H1 (cell line): ENCODE results near the gene PSPC1. TPM values are rescaled to one million over a fixed set of nuclear protein-coding genes. Genes with fewer than 3 reads are reported as not detected.

Experiments
- CTCF ChIA-PET: fragments of 300-600 bp; sonication (Branson Sonifier 250); formaldehyde crosslinking; loops from one replicate; lab custom pipeline; 2021; ENCODE audit not compliant: partially characterized antibody; lab: Charles Lee
- POLR2A ChIA-PET: fragments of 300-600 bp; sonication (Branson Sonifier 250); formaldehyde crosslinking; loops from one replicate; lab custom pipeline; 2021; ENCODE audit warnings: inconsistent platforms; ENCODE audit not compliant: partially characterized antibody; lab: Charles Lee
- DNase-seq, 2 experiments: peaks; one replicate each; pipeline versions ENCODE4 v3.0.0 to v3.0.0-alpha.2; 2010 to 2022; ENCODE audit warnings: low spot score in 2 of 2, low read depth in 1 of 2, mixed read lengths in 1 of 2
- FAIRE-seq: peaks from 2 replicates; lab custom pipeline; 2011; peaks lifted over from hg19 to GRCh38; lab: Jason Lieb, UNC
- H2AFZ ChIP-seq: 2 replicates; pipeline ENCODE4 v1.8.1; 2012; ENCODE audit warnings: low read length, inconsistent platforms
- H2AK5ac ChIP-seq: 2 replicates; pipeline ENCODE4 v1.6.1; 2013; ENCODE audit warnings: low read depth, low read length
- H2BK120ac ChIP-seq: replicated peaks from 2 replicates; pipeline ENCODE3; 2013; ENCODE audit warnings: low read depth, low read length, inconsistent platforms
- H2BK12ac ChIP-seq: 2 replicates; pipeline ENCODE4 v1.6.1; 2013; ENCODE audit warnings: low read depth, low read length
- H2BK15ac ChIP-seq: 2 replicates; pipeline ENCODE4 v1.6.1; 2013; ENCODE audit warnings: low read length
- H2BK20ac ChIP-seq: 2 replicates; pipeline ENCODE4 v1.6.1; 2013; ENCODE audit warnings: low read length
- H2BK5ac ChIP-seq: 2 replicates; pipeline ENCODE4 v1.6.1; 2013; ENCODE audit warnings: low read depth, low read length
- H3K14ac ChIP-seq: 2 replicates; pipeline ENCODE4 v1.6.1; 2013; ENCODE audit warnings: inconsistent platforms; ENCODE audit not compliant: insufficient read length
- H3K18ac ChIP-seq: 2 replicates; pipeline ENCODE4 v1.6.1; 2013; ENCODE audit warnings: low read length; ENCODE audit errors: extremely low read depth
- H3K23ac ChIP-seq: 2 replicates; pipeline ENCODE4 v1.6.1; 2013; ENCODE audit warnings: inconsistent platforms; ENCODE audit not compliant: insufficient read length
- H3K23me2 ChIP-seq: 2 replicates; pipeline ENCODE4 v1.6.1; 2013; ENCODE audit warnings: low read depth, low read length
- H3K27ac ChIP-seq: 2 replicates; pipeline ENCODE4 v1.6.1; 2011; ENCODE audit warnings: low read depth, low read length, inconsistent platforms
- H3K27me3 ChIP-seq, 4 experiments: replicated peaks in 1 of 4; 1 replicate in 1 of 4; 2 replicates in 3 of 4; pipeline versions ENCODE4 v1.6.1 to v1.8.1; 2011 to 2013; ENCODE audit warnings: low read length in 3 of 4, mild to moderate bottlenecking in 3 of 4, inconsistent platforms in 2 of 4, mixed read lengths in 2 of 4, moderate library complexity in 1 of 4; ENCODE audit not compliant: control insufficient read depth in 3 of 4, insufficient read depth in 3 of 4; ENCODE audit errors: extremely low read depth in 1 of 4
- H3K36me3 ChIP-seq, 4 experiments: 2 replicates each; pipeline versions ENCODE4 v1.6.1 to v1.8.1; 2011 to 2013; ENCODE audit warnings: mild to moderate bottlenecking in 4 of 4, low read length in 3 of 4, moderate library complexity in 2 of 4, control low read depth in 1 of 4, inconsistent platforms in 1 of 4; ENCODE audit not compliant: insufficient read depth in 4 of 4, control insufficient read depth in 2 of 4
- H3K4ac ChIP-seq: replicated peaks from 2 replicates; pipeline ENCODE3; 2013; ENCODE audit warnings: low read length, low read depth, mixed read lengths, inconsistent platforms; ENCODE audit not compliant: insufficient read length
- H3K4me1 ChIP-seq, 4 experiments: replicated peaks in 1 of 4; 1 replicate in 1 of 4; 2 replicates in 3 of 4; pipeline versions ENCODE4 v1.6.1 to v1.8.1; 2011 to 2013; ENCODE audit warnings: low read length in 3 of 4, inconsistent platforms in 2 of 4, mixed read lengths in 1 of 4; ENCODE audit not compliant: insufficient read depth in 4 of 4, control insufficient read depth in 3 of 4
- H3K4me2 ChIP-seq, 2 experiments: 2 replicates each; pipeline versions ENCODE4 v1.6.1 to v1.8.1; 2011 to 2013; ENCODE audit warnings: low read depth in 2 of 2, low read length in 2 of 2, control low read depth in 1 of 2, inconsistent platforms in 1 of 2, mild to moderate bottlenecking in 1 of 2; ENCODE audit not compliant: insufficient read depth in 1 of 2
- H3K4me3 ChIP-seq, 4 experiments: fragments of 200-600, 300-600 bp in 1 of 4; sonication (generic), shearing (Covaris generic), sonication (Bioruptor Twin) in 1 of 4; 2 replicates each; pipeline versions ENCODE4 v1.5.1 to v1.8.1; 2011 to 2016; ENCODE audit warnings: low read length in 4 of 4, low read depth in 3 of 4, control low read depth in 2 of 4, inconsistent platforms in 2 of 4, mild to moderate bottlenecking in 2 of 4, mixed read lengths in 1 of 4, moderate library complexity in 1 of 4; ENCODE audit not compliant: insufficient read depth in 2 of 4; ENCODE audit errors: extremely low read depth in 1 of 4
- H3K56ac ChIP-seq: replicated peaks from 2 replicates; pipeline ENCODE3; 2013; ENCODE audit warnings: low read depth, mild to moderate bottlenecking, mixed read lengths, low read length, inconsistent platforms; ENCODE audit not compliant: insufficient read length
- H3K79me1 ChIP-seq: 2 replicates; pipeline ENCODE4 v1.6.1; 2013; ENCODE audit warnings: low read depth, low read length, control low read depth
- H3K79me2 ChIP-seq, 2 experiments: 2 replicates each; pipeline versions ENCODE4 v1.6.1 to v1.8.1; 2012 to 2013; ENCODE audit warnings: low read length in 2 of 2, mild to moderate bottlenecking in 2 of 2, inconsistent platforms in 1 of 2; ENCODE audit not compliant: insufficient read depth in 2 of 2, control insufficient read depth in 1 of 2
- H3K9ac ChIP-seq, 4 experiments: replicated peaks in 1 of 4; 1 replicate in 1 of 4; 2 replicates in 3 of 4; pipeline versions ENCODE4 v1.6.1 to v1.8.1; 2011 to 2013; ENCODE audit warnings: low read depth in 3 of 4, low read length in 3 of 4, control low read depth in 2 of 4, mild to moderate bottlenecking in 2 of 4, moderate library complexity in 2 of 4, inconsistent platforms in 1 of 4; ENCODE audit errors: extremely low read depth in 1 of 4
- H3K9me3 ChIP-seq, 2 experiments: 2 replicates each; pipeline versions ENCODE4 v1.6.1 to v1.8.1; 2012 to 2013; ENCODE audit warnings: mild to moderate bottlenecking in 2 of 2, moderate library complexity in 2 of 2, control low read depth in 1 of 2, inconsistent platforms in 1 of 2, low read depth in 1 of 2, low read length in 1 of 2, mixed read lengths in 1 of 2; ENCODE audit not compliant: insufficient read depth in 2 of 2
- H4K20me1 ChIP-seq, 2 experiments: replicated peaks in 1 of 2; 2 replicates each; pipeline versions ENCODE3 to v1.8.1; 2011 to 2013; ENCODE audit warnings: inconsistent platforms in 2 of 2, low read length in 2 of 2, mild to moderate bottlenecking in 1 of 2; ENCODE audit not compliant: insufficient read depth in 2 of 2, control insufficient read depth in 1 of 2
- H4K5ac ChIP-seq: 2 replicates; pipeline ENCODE4 v1.6.1; 2013; ENCODE audit warnings: low read length, low read depth, mixed read lengths, inconsistent platforms; ENCODE audit not compliant: insufficient read length
- H4K8ac ChIP-seq: 2 replicates; pipeline ENCODE4 v1.8.0; 2013; ENCODE audit warnings: mild to moderate bottlenecking, moderate library complexity, low read length, inconsistent platforms; ENCODE audit not compliant: insufficient read depth; ENCODE audit errors: extremely low read depth
- H4K91ac ChIP-seq: replicated peaks from 2 replicates; pipeline ENCODE3; 2013; ENCODE audit warnings: low read length, mixed read lengths, inconsistent platforms; ENCODE audit not compliant: insufficient read length
- ASH2L ChIP-seq: fragments of 200-600, 300-600 bp; sonication (generic); IDR thresholded peaks from one replicate; pipeline ENCODE4 v1.7.1; 2017; ENCODE audit warnings: low read length
- BRCA1 ChIP-seq: IDR thresholded peaks from 2 replicates; pipeline ENCODE4 v1.6.1; 2012; ENCODE audit warnings: low read depth, low read length, improper control_type of control experiment
- CREB1 ChIP-seq: IDR thresholded peaks from 2 replicates; pipeline ENCODE4 v1.6.1; 2012; ENCODE audit warnings: inconsistent platforms
- EGR1 ChIP-seq: IDR thresholded peaks from 2 replicates; pipeline ENCODE4 v1.6.1; 2011; ENCODE audit warnings: low read depth, low read length, borderline replicate concordance
- EP300 ChIP-seq, 2 experiments: IDR thresholded peaks; 1 replicate in 1 of 2; 2 replicates in 1 of 2; pipeline ENCODE4 v1.6.1; 2011 to 2012; ENCODE audit warnings: low read depth in 2 of 2, low read length in 2 of 2, mild to moderate bottlenecking in 2 of 2, borderline replicate concordance in 1 of 2, inconsistent platforms in 1 of 2, moderate library complexity in 1 of 2
- EZH2 ChIP-seq: fragments of 200-600 bp; sonication (generic); IDR thresholded peaks from 2 replicates; pipeline ENCODE4 v1.7.1; 2012; ENCODE audit warnings: low read depth, mild to moderate bottlenecking, moderate library complexity, low read length, inconsistent platforms; ENCODE audit not compliant: severe bottlenecking
- JUND ChIP-seq: IDR thresholded peaks from 2 replicates; pipeline ENCODE4 v1.6.1; 2011; ENCODE audit warnings: mild to moderate bottlenecking, improper control_type of control experiment, low read length
- POLR2AphosphoS5 ChIP-seq: IDR thresholded peaks from 2 replicates; pipeline ENCODE4 v1.6.1; 2011; ENCODE audit warnings: low read depth, low read length
- SIX5 ChIP-seq: IDR thresholded peaks from 2 replicates; pipeline ENCODE4 v1.6.1; 2011; ENCODE audit warnings: mild to moderate bottlenecking, low read depth, low read length
- SP1 ChIP-seq: IDR thresholded peaks from 2 replicates; pipeline ENCODE4 v1.6.1; 2011; ENCODE audit warnings: low read depth, low read length
- WGBS, 2 experiments: shearing (Covaris generic) in 1 of 2; methylation state at CpG; one replicate each; pipeline versions ENCODE4 v1.1.6 to v1.1.7; 2013 to 2015; ENCODE audit warnings: low lambda C conversion rate in 2 of 2, mixed read lengths in 2 of 2, inconsistent platforms in 1 of 2, low coverage in 1 of 2, missing lambda C conversion rate in 1 of 2; ENCODE audit not compliant: insufficient replicate concordance in 2 of 2, insufficient coverage in 1 of 2, insufficient read length in 1 of 2; ENCODE audit errors: extremely low coverage in 1 of 2, missing lambda C conversion rate in 1 of 2; 5-methylcytosine and 5-hydroxymethylcytosine counted together
- polyA plus RNA-seq, 7 experiments: library from polyadenylated mRNA; depleted of rRNA in 3 of 7; stranded (reverse) in 5 of 7; unstranded in 2 of 7; fragments of >200 nt in 5 of 7; fragments of 200-250 nt in 2 of 7; gene quantifications; 1 replicate in 5 of 7; 2 replicates in 1 of 7; 4 replicates in 1 of 7; pipeline versions ENCODE4 v1.2.1 to v1.2.3, GENCODE V29; 2011 to 2013; ENCODE audit warnings: missing spikeins in 2 of 7, mixed read lengths in 2 of 7
- total RNA-seq: library from RNA; stranded (reverse); fragmentation: NEBNext Ultra II Directional; extraction: Animal tissue kit (Norgen Biotek cat#: 25700); gene quantifications from 2 replicates; pipeline ENCODE4 v1.2.1, GENCODE V29; 2021
- TF ChIP-seq, protein P1 (sequence below): IDR thresholded peaks from 2 replicates; pipeline ENCODE4 v1.6.1; 2011; ENCODE audit warnings: low read depth, mild to moderate bottlenecking, low read length; ENCODE audit not compliant: insufficient read depth
- TF ChIP-seq, protein P2 (sequence below): IDR thresholded peaks from 2 replicates; pipeline ENCODE4 v1.6.1; 2012; ENCODE audit warnings: low read length, inconsistent platforms

PSPC1 gene
- total and polyA plus RNA-seq, 2 of the 8 experiments (the other 6 are each of a cell fraction or from before 2014, with no cell fraction given), result 53.4 to 97.4 TPM

DNA sequence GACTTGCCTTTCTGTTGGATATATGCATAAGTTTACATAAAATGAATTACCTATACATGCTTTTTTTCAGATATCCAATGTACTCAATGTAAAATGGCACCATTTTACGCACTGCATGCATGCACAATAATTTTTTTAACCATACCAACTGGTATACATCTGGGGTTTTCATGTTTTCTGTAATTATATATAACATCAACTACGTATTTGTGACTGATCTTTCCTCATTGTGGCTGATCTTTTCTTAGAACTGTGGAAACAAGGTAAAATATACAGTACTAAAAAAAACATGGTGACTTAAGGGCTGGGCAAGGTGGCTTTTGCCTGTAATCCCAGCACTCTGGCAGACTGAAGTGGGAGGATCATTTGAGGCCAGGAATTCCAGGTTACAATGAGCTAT lies 18.5 kb downstream of the PSPC1 start:
- TF ChIP-seq EZH2 (no peak), BRCA1 (no peak), POLR2AphosphoS5 (no peak), SIX5 (no peak), ASH2L (no peak), EGR1 (no peak), SP1 (no peak), CREB1 (no peak), EP300 (IDR thresholded peaks at IDR 0.05; ENCODE audit: borderline replicate concordance in 1 of 2, low read depth in 2 of 2, low read length in 2 of 2) (no peak), JUND (no peak)
- TF ChIP-seq, protein P1, sequence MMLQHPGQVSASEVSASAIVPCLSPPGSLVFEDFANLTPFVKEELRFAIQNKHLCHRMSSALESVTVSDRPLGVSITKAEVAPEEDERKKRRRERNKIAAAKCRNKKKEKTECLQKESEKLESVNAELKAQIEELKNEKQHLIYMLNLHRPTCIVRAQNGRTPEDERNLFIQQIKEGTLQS, result no peak
- TF ChIP-seq, protein P2, sequence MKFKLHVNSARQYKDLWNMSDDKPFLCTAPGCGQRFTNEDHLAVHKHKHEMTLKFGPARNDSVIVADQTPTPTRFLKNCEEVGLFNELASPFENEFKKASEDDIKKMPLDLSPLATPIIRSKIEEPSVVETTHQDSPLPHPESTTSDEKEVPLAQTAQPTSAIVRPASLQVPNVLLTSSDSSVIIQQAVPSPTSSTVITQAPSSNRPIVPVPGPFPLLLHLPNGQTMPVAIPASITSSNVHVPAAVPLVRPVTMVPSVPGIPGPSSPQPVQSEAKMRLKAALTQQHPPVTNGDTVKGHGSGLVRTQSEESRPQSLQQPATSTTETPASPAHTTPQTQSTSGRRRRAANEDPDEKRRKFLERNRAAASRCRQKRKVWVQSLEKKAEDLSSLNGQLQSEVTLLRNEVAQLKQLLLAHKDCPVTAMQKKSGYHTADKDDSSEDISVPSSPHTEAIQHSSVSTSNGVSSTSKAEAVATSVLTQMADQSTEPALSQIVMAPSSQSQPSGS, result no peak
- H3K18ac ChIP-seq, result no peak overlapping the region

More for the DNA sequence above, 18.5 kb downstream of the PSPC1 start:
- H3K56ac ChIP-seq, result no peak overlapping the region
- peaks cover 7% of the 10 kb centered on the region for H3K79me1 ChIP-seq
- ChIA-PET CTCF (interaction anchor here (0.7 to 2.3 kb wide), 3 partner anchors 28 to 82 kb away, joined by 3 to 6 read pairs (median 3); no protein-coding TSS in a partner anchor), POLR2A (interaction anchor here (0.7 to 1.3 kb wide), 2 partner anchors 17 to 98 kb away, joined by 3 to 4 read pairs; no protein-coding TSS in a partner anchor)
- H4K8ac ChIP-seq, result no peak overlapping the region
- H2BK12ac ChIP-seq, result no peak overlapping the region
- H3K14ac ChIP-seq, result no peak overlapping the region
- peaks cover under 1 to 45% (median 4%) of the 10 kb centered on the region in 4 experiments; a peak in 5 of 8 replicates for H3K36me3 ChIP-seq
- H3K9ac ChIP-seq, result no peak overlapping the region
- H3K23me2 ChIP-seq, result no peaks in the 10 kb centered on the region
- H4K20me1 ChIP-seq, result peaks cover 10 to 12% of the 10 kb centered on the region in 2 experiments
- 92% methylated on average over 2 of the region's 2 CpGs; no CpG with 5 or more reads in 1 of the 2 experiments for WGBS, 2 experiments
- H2AK5ac ChIP-seq, result no peak overlapping the region
- no peak for DNase-seq
- no peaks in the 10 kb centered on the region for H3K9me3 ChIP-seq
- no peak overlapping the region for H3K27ac ChIP-seq
- no peaks in the 10 kb centered on the region for H3K27me3 ChIP-seq
- H2BK15ac ChIP-seq, result no peak overlapping the region
- H3K4me1 ChIP-seq, result peaks cover 0 to 2% (median 0%) of the 10 kb centered on the region in 4 experiments; a peak in 1 of 7 replicates
- no peak overlapping the region for H2BK120ac ChIP-seq
- H3K79me2 ChIP-seq, result peaks cover 22 to 99% of the 10 kb centered on the region in 2 experiments
- no peak overlapping the region for H2BK5ac ChIP-seq
- H3K23ac ChIP-seq, result no peak overlapping the region
- FAIRE-seq, result no peak
- no peak overlapping the region for H3K4ac ChIP-seq
- no peak overlapping the region for H3K4me2 ChIP-seq
- H2BK20ac ChIP-seq, result no peak overlapping the region
- no peak overlapping the region for H4K5ac ChIP-seq
- no peak overlapping the region for H3K4me3 ChIP-seq
- H2AFZ ChIP-seq, result no peak overlapping the region
- H4K91ac ChIP-seq, result no peak overlapping the region
